Measurements from ENCODE around the gene MAP2. TPM values are rescaled to one million over a fixed set of nuclear protein-coding genes. Genes with fewer than 3 reads are reported as not detected.

Gene MAP2
- total RNA-seq, 1 experiment from 2014 or later, result 1.5 TPM

GRCh38 chr2:209671020-209671680 is 247.3 kb downstream of the MAP2 start:
- Histone ChIP-seq H3K9ac (ENCODE audit: low read length) (no peak overlapping the region), H2AFZ (ENCODE audit: low read length) (no peak overlapping the region), H4K20me1 (ENCODE audit: insufficient read depth, low read depth, low read length) (no peaks in the 10 kb centered on the region), H3K27me3 (ENCODE audit: low read length) (no peaks in the 10 kb centered on the region), H3K9me3 (ENCODE audit: low read length) (no peaks in the 10 kb centered on the region), H3K4me2 (ENCODE audit: low read depth, low read length, poor library complexity, severe bottlenecking) (no peak overlapping the region), H3K9me2 (replicated peaks; ENCODE audit: insufficient read depth, low read length) (no peaks in the 10 kb centered on the region), H3K79me2 (ENCODE audit: low read length) (no peaks in the 10 kb centered on the region), H3K4me3 (ENCODE audit: low read length) (no peak overlapping the region), H3K4me1 (ENCODE audit: low read length) (no peaks in the 10 kb centered on the region), H3K36me3 (ENCODE audit: insufficient read depth, low read length) (no peaks in the 10 kb centered on the region), H3K27ac (ENCODE audit: low read length) (no peak overlapping the region)
- no peak for DNase-seq

- Histone ChIP-seq H2AFZ (ENCODE audit: low read length) (no peak overlapping the region), H3K4me1 (ENCODE audit: low read length) (no peaks in the 10 kb centered on the region), H3K9me2 (replicated peaks; ENCODE audit: insufficient read depth, low read length) (no peaks in the 10 kb centered on the region), H3K4me3 (ENCODE audit: low read length) (no peak overlapping the region), H3K4me2 (ENCODE audit: low read depth, low read length, poor library complexity, severe bottlenecking) (no peak overlapping the region), H3K27me3 (ENCODE audit: low read length) (no peaks in the 10 kb centered on the region), H3K9ac (ENCODE audit: low read length) (no peak overlapping the region), H3K9me3 (ENCODE audit: low read length) (no peaks in the 10 kb centered on the region), H3K36me3 (ENCODE audit: insufficient read depth, low read length) (no peaks in the 10 kb centered on the region), H3K27ac (ENCODE audit: low read length) (no peak overlapping the region), H4K20me1 (ENCODE audit: insufficient read depth, low read depth, low read length) (no peaks in the 10 kb centered on the region), H3K79me2 (ENCODE audit: low read length) (no peaks in the 10 kb centered on the region)
- no peak for DNase-seq
These were observed 250.0 kb downstream of the MAP2 start for GRCh38 chr2:209673811-209674210.

- no peaks in the 10 kb centered on the region for H3K27me3 ChIP-seq (ENCODE audit: low read length)
These were observed 256.7 kb downstream of the MAP2 start for GRCh38 chr2:209680596-209680995.

GRCh38 chr2:209681201-209681735 is 257.4 kb downstream of the MAP2 start:
- Histone ChIP-seq H3K9me2 (replicated peaks; ENCODE audit: insufficient read depth, low read length) (no peaks in the 10 kb centered on the region), H2AFZ (ENCODE audit: low read length) (no peak overlapping the region), H4K20me1 (ENCODE audit: insufficient read depth, low read depth, low read length) (no peaks in the 10 kb centered on the region), H3K4me2 (ENCODE audit: low read depth, low read length, poor library complexity, severe bottlenecking) (no peak overlapping the region), H3K36me3 (ENCODE audit: insufficient read depth, low read length) (no peaks in the 10 kb centered on the region), H3K9me3 (ENCODE audit: low read length) (no peaks in the 10 kb centered on the region), H3K4me3 (ENCODE audit: low read length) (no peak overlapping the region), H3K79me2 (ENCODE audit: low read length) (no peaks in the 10 kb centered on the region), H3K27me3 (ENCODE audit: low read length) (no peaks in the 10 kb centered on the region), H3K9ac (ENCODE audit: low read length) (no peak overlapping the region), H3K4me1 (ENCODE audit: low read length) (no peaks in the 10 kb centered on the region), H3K27ac (ENCODE audit: low read length) (no peak overlapping the region)
- DNase-seq, result no peak

More at GRCh38 chr2:209680596-209680995, 256.7 kb downstream of the MAP2 start:
- H3K4me2 ChIP-seq (ENCODE audit: low read depth, low read length, poor library complexity, severe bottlenecking), result no peak overlapping the region
- H4K20me1 ChIP-seq (ENCODE audit: insufficient read depth, low read depth, low read length), result no peaks in the 10 kb centered on the region
- no peak overlapping the region for H3K4me3 ChIP-seq (ENCODE audit: low read length)
- H3K9me3 ChIP-seq (ENCODE audit: low read length), result no peaks in the 10 kb centered on the region
- no peak overlapping the region for H3K27ac ChIP-seq (ENCODE audit: low read length)
- no peak for DNase-seq
- no peak overlapping the region for H3K9ac ChIP-seq (ENCODE audit: low read length)
- no peaks in the 10 kb centered on the region for H3K79me2 ChIP-seq (ENCODE audit: low read length)
- no peaks in the 10 kb centered on the region for H3K4me1 ChIP-seq (ENCODE audit: low read length)
- no peak overlapping the region for H2AFZ ChIP-seq (ENCODE audit: low read length)
- H3K36me3 ChIP-seq (ENCODE audit: insufficient read depth, low read length), result no peaks in the 10 kb centered on the region
- no peaks in the 10 kb centered on the region for H3K9me2 ChIP-seq (replicated peaks; ENCODE audit: insufficient read depth, low read length)

GRCh38 chr2:209682646-209683045 is 258.8 kb downstream of the MAP2 start:
- no peak overlapping the region for H3K4me3 ChIP-seq (ENCODE audit: low read length)
- no peak overlapping the region for H3K27ac ChIP-seq (ENCODE audit: low read length)
- no peaks in the 10 kb centered on the region for H3K9me2 ChIP-seq (replicated peaks; ENCODE audit: insufficient read depth, low read length)
- H3K4me1 ChIP-seq (ENCODE audit: low read length), result no peaks in the 10 kb centered on the region
- H3K36me3 ChIP-seq (ENCODE audit: insufficient read depth, low read length), result no peaks in the 10 kb centered on the region
- H4K20me1 ChIP-seq (ENCODE audit: insufficient read depth, low read depth, low read length), result no peaks in the 10 kb centered on the region
- H3K9ac ChIP-seq (ENCODE audit: low read length), result no peak overlapping the region
- H3K79me2 ChIP-seq (ENCODE audit: low read length), result no peaks in the 10 kb centered on the region
- no peaks in the 10 kb centered on the region for H3K27me3 ChIP-seq (ENCODE audit: low read length)
- peak; percentile 14 for DNase-seq
- no peak overlapping the region for H2AFZ ChIP-seq (ENCODE audit: low read length)
- H3K9me3 ChIP-seq (ENCODE audit: low read length), result no peaks in the 10 kb centered on the region
- H3K4me2 ChIP-seq (ENCODE audit: low read depth, low read length, poor library complexity, severe bottlenecking), result no peak overlapping the region

GRCh38 chr2:209685340-209685739 is 261.5 kb downstream of the MAP2 start:
- H2AFZ ChIP-seq (ENCODE audit: low read length), result no peak overlapping the region
- H3K79me2 ChIP-seq (ENCODE audit: low read length), result no peaks in the 10 kb centered on the region
- H3K27ac ChIP-seq (ENCODE audit: low read length), result no peak overlapping the region
- H3K36me3 ChIP-seq (ENCODE audit: insufficient read depth, low read length), result no peaks in the 10 kb centered on the region
- no peaks in the 10 kb centered on the region for H3K9me2 ChIP-seq (replicated peaks; ENCODE audit: insufficient read depth, low read length)
- no peak overlapping the region for H3K4me2 ChIP-seq (ENCODE audit: low read depth, low read length, poor library complexity, severe bottlenecking)
- no peak overlapping the region for H3K9ac ChIP-seq (ENCODE audit: low read length)
- H3K27me3 ChIP-seq (ENCODE audit: low read length), result no peaks in the 10 kb centered on the region
- H3K4me3 ChIP-seq (ENCODE audit: low read length), result no peak overlapping the region
- DNase-seq, result no peak
- no peaks in the 10 kb centered on the region for H3K4me1 ChIP-seq (ENCODE audit: low read length)
- H3K9me3 ChIP-seq (ENCODE audit: low read length), result no peaks in the 10 kb centered on the region
- H4K20me1 ChIP-seq (ENCODE audit: insufficient read depth, low read depth, low read length), result no peaks in the 10 kb centered on the region

GRCh38 chr2:209685963-209686362 is 262.1 kb downstream of the MAP2 start:
- no peaks in the 10 kb centered on the region for H3K27me3 ChIP-seq (ENCODE audit: low read length)

GRCh38 chr2:209686448-209686847 is 262.6 kb downstream of the MAP2 start:
- Histone ChIP-seq H3K27ac (ENCODE audit: low read length) (no peak overlapping the region), H3K4me2 (ENCODE audit: low read depth, low read length, poor library complexity, severe bottlenecking) (no peak overlapping the region), H3K79me2 (ENCODE audit: low read length) (no peaks in the 10 kb centered on the region), H3K9me2 (replicated peaks; ENCODE audit: insufficient read depth, low read length) (no peaks in the 10 kb centered on the region), H3K36me3 (ENCODE audit: insufficient read depth, low read length) (no peaks in the 10 kb centered on the region), H3K4me3 (ENCODE audit: low read length) (no peak overlapping the region), H3K4me1 (ENCODE audit: low read length) (no peaks in the 10 kb centered on the region), H4K20me1 (ENCODE audit: insufficient read depth, low read depth, low read length) (no peaks in the 10 kb centered on the region), H3K9ac (ENCODE audit: low read length) (no peak overlapping the region), H3K27me3 (ENCODE audit: low read length) (no peaks in the 10 kb centered on the region), H2AFZ (ENCODE audit: low read length) (no peak overlapping the region), H3K9me3 (ENCODE audit: low read length) (no peaks in the 10 kb centered on the region)
- no peak for DNase-seq

More at GRCh38 chr2:209685963-209686362, 262.1 kb downstream of the MAP2 start:
- H3K36me3 ChIP-seq (ENCODE audit: insufficient read depth, low read length), result no peaks in the 10 kb centered on the region
- no peak overlapping the region for H2AFZ ChIP-seq (ENCODE audit: low read length)
- no peaks in the 10 kb centered on the region for H3K79me2 ChIP-seq (ENCODE audit: low read length)
- H3K4me3 ChIP-seq (ENCODE audit: low read length), result no peak overlapping the region
- peak; percentile 4 for DNase-seq
- H4K20me1 ChIP-seq (ENCODE audit: insufficient read depth, low read depth, low read length), result no peaks in the 10 kb centered on the region
- no peaks in the 10 kb centered on the region for H3K9me2 ChIP-seq (replicated peaks; ENCODE audit: insufficient read depth, low read length)
- H3K27ac ChIP-seq (ENCODE audit: low read length), result no peak overlapping the region
- no peaks in the 10 kb centered on the region for H3K4me1 ChIP-seq (ENCODE audit: low read length)
- H3K9ac ChIP-seq (ENCODE audit: low read length), result no peak overlapping the region
- no peaks in the 10 kb centered on the region for H3K9me3 ChIP-seq (ENCODE audit: low read length)
- H3K4me2 ChIP-seq (ENCODE audit: low read depth, low read length, poor library complexity, severe bottlenecking), result no peak overlapping the region

All from Karpas-422 (cell line).